Posterior vena cava (tissue), 2 donors: ENCODE results near the gene CXorf66. TPM values are rescaled to one million over a fixed set of nuclear protein-coding genes. Genes with fewer than 3 reads are reported as not detected.
"Not testable (repeated sequence)": the region's sequence is repeated elsewhere in the genome, so short reads cannot be mapped to it uniquely, and the experiment has no call there.

Experiments used
- DNase-seq: peaks from one replicate; pipeline ENCODE4 v3.0.0-alpha.2; 2020; ENCODE audit warnings: low spot score
- intact Hi-C, 2 donors: fragments of 100-400 bp; cut with DNase I; formaldehyde crosslinking; loops; one replicate each; pipeline versions ENCODE4 v1.14.1 to v1.14.2; 2022 to 2023
- long read RNA-seq, 2 donors: library from polyadenylated mRNA; unstranded; transcript quantifications; one replicate each; pipeline ENCODE4 v2.0.0, GENCODE V29; 2020 to 2021
- total RNA-seq, 2 donors: library from RNA; stranded (reverse); fragmentation: NEBNext Ultra II Directional; extraction: Animal tissue kit (Norgen Biotek cat#: 25700); gene quantifications; one replicate each; pipeline ENCODE4 v1.2.1, GENCODE V29; 2021
- donor health status: DM: yes; HTN: yes; CAD: no.
- donor health status: DM: yes; HTN: yes; CAD: no.

The CXorf66 gene, protein sequence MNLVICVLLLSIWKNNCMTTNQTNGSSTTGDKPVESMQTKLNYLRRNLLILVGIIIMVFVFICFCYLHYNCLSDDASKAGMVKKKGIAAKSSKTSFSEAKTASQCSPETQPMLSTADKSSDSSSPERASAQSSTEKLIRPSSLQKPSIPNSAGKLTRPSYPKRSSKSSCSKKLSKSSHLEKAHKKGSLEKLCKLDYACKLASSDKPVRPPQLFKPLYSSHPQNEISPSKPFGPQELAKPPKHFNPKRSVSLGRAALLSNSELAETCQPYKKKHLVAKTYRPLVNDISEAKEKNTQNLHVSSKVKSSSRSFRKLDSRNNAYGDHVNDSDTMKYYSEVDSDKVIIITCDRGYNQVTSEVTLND
- not detected for total RNA-seq
- long read RNA-seq, donor 1: 0 reads
- long read RNA-seq, donor 2: 0 reads

DNA sequence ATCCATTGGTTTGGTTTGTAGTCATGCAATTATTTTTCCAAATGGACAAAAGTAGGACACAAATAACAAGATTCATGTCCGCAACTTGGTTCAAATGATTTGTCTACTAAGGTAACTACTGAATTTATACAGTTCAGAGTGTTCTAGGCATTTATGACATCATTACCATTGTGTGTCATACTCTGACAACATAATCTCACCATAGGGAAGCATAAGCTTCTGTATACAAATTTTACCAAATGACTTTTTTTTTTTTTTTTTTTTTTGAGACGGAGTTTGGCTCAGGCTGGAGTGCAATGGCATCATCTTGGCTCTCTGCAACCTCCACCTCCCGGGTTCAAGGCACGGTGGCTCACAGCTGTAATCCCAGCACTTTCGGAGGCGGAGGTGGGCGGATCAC is at the start of gene CXorf66:
Gene CXorf66 (minus strand): TSS at position 101 of the 400 bp plus-strand sequence. CDS start 25 bp downstream, at position 76.
- intact Hi-C loops: no loop called here
- DNase-seq: no peak

DNA sequence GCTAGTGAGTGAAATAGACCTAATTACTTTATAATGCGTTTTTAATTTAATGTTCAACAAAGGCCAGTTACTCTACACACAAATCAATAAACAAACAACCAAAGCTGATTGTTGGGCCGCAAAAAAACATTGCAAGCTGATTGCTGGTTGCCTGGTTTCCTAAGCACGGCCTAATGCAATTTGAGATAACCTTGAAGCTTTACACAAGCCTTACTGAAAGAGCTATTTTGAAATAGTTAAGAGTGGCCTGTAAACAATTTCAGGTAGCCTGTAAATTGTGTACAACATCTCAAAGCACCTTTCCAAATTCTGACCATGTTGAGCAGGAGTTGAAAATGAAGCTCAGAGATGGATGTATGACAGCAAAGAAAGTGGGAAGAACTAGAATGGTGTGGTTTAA is 17.5 kb upstream of the CXorf66 start:
- DNase-seq: no peak
- intact Hi-C loops: no loop called here

DNA sequence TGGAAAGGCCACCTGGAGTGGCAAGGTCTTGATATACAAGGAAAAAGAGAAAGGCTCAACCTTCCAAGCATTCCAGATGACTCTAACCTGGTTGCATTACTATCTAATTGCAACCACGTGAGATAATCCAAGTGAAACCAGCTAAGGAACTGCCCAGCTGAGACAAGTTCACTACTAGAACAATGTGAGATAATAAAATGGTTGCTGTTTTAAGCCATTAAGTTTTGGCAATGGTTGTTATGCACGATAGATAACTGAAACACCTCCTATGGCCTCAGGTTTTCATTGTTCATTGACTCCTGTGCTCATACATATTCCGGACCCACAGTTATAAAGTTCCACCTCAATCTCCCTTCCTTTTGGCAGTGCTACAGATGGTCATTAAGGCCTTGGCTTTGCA is 9.2 kb upstream of the CXorf66 start:
- intact Hi-C loops: no loop called here

DNA sequence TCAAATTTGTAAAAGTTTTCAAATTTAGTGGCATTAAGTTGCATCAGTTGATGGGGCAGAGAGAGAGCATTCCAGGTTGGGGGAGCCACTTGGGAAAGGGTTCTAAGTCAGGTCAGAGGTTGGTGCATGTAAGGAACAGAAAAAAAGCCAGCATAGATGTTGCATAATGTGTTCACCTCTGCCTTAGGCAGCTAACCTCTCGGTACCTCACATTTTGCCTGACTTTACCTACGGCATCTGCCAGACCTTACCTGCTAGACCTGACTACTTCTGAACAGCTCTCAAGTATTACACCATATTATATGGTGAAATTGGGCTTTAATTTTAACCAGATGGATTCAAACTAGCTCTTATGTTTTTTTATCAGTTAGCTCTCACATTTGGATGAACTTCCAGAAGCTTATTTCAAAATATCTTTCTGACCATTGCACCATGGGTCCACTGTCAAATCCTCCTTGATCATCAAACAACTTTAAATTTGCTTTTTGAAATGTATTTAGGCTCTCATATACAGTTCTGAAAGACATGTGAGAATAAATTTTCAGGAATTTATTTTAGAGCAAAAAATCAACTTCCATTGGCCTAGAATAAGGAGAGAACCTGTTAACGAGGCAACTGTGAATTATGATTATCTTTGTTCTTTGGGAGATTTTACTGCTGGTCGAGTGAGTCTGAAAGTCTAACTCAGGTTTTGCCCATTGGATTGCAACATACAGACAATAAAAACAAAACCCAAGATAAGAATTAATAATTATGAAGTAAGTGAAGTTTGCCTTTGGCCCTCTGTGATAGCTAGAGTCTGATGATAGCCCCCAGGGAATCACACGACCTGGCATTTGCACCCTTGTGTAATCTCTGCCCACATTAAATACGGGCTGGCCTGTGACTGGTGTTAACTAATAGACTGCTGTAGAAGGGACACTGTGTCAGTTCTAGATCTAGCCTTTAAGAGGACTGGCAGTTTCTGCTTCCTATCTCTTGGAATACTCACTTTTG is 7.6 kb upstream of the CXorf66 start:
- DNase-seq: no peak
- intact Hi-C loops: no loop called here

More for the DNA sequence above, 9.2 kb upstream of the CXorf66 start:
- no peak for DNase-seq

DNA sequence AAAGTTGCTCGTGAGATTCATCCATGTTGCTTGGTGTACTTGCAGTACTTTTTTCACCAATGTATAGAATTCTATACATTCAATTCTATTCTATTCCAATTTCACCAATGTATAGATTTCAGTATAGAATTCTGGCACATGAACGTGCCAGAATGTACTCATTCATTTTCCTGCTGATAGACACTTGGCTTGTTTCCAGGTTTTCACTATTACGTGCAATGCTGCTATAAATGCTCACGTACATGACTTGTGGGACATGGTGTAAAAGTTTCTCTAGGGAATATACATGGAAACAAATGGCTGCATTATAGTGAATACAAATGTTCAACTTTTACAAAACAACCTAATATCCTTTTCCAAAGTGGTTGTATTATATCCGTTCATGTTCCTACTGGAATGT is 6.8 kb upstream of the CXorf66 start:
- intact Hi-C loops: no loop called here
- no peak for DNase-seq

DNA sequence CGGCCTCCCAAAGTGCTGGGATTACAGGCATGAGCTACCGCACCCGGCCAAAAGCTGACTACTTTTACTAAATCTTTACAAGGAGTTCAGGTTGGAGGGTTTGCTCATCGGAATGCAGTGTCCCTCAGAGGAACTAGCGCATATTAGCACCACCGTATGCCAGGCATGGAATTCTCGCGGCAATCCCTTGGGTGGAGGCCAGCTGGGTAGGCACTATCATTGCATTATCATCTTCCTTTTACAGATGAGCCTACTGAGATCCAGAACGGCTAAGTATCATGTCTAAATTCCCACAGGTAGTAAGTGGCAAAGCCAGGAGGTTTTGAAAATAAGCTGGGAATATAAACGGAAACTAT is 6.1 kb upstream of the CXorf66 start:
- intact Hi-C loops: no loop called here
- no peak for DNase-seq

DNA sequence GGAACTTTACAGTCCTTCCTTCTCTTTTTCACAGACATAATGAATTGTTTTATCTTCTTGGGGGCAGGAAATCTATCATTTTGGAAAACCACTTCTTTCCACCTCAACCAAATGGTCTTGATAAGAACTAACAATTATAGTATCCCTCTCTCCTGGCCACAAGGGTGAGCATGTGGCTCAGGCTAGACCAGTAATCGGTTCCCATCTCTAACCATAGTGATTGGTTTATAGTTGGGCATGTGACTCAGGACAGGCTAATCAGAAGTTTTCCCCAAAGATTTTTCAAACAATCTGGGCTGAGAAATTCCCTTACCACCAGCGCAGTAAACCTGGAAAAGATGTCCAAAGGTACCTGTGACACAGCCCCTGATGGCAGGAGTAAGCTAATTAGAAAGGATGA is 4.0 kb upstream of the CXorf66 start:
- no peak for DNase-seq
- intact Hi-C loops: no loop called here

DNA sequence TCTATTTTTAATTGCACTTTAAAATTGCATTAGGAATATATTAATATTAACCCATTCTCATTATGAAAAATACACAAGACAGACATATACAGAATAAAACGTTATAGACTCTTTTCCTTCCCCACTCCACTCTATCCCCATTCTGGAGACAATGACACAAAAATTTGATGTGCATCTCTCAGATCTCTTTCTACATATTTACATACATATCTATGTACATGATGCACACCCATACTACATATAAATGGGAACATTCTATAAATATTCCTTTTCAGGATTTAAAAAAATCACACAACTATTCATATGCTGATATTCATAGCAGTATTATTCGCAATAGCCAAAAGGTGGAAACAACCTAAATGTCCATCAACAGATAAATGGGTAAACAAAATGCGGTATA is 2.4 kb upstream of the CXorf66 start:
- no peak for DNase-seq
- intact Hi-C loops: no loop called here

DNA sequence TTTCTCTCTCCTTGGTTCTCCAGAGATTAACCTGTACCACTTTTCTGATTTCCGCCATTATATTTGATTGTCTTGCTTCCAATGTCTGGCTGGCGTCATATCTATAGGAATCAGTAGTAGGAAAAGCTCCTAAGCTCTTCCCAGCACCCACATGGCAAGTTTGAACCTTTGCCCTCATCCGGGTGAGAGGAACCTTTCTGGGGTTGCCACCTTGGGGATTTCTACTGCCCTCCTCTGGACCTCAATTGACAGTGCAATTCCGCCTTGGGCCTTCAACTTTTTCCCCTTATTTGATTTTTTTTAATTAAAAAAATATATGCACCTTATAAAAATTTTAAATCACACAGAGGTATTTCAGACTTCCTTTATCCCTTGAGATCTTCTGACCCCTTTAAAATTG is 2.0 kb upstream of the CXorf66 start:
- intact Hi-C loops: no loop called here

DNA sequence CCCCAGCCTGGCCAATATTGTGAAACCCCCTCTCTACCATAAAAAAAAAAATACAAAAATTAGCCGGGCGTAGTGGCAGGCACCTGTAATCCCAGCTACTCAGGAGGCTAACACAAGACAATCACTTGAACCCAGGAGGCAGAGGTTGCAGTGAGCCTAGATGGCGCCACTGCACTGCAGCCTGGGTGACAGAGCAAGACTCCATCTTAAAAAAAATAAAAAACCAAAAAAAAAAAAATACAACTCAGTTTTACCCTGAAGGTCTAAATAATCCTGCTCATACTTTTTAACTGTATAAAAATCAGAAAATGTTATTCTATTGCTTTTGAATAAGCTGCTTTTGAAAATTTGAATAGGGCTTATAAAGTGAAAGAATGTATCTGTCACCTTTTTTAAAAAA is 838 bp upstream of the CXorf66 start:
- DNase-seq, intact Hi-C loops: not testable (repeated sequence)

More for the DNA sequence above, 2.0 kb upstream of the CXorf66 start:
- no peak for DNase-seq

DNA sequence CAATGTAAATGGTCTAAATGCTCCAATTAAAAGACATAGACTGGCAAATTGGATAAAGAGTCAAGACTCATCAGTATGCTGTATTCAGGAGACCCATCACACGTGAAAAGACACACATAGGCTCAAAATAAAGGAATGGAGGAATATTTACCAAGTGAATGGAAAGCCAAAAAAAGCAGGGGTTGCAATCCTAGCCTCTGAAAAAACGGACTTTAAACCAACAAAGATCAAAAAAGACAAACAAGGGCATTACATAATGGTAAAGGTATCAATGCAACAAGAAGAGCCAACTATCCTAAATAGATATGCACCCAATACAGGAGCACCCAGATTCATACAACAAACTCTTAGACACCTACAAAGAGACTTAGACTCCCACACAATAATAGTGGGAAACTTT is 4.2 kb downstream of the CXorf66 start:
- intact Hi-C loops, DNase-seq: not testable (repeated sequence)

DNA sequence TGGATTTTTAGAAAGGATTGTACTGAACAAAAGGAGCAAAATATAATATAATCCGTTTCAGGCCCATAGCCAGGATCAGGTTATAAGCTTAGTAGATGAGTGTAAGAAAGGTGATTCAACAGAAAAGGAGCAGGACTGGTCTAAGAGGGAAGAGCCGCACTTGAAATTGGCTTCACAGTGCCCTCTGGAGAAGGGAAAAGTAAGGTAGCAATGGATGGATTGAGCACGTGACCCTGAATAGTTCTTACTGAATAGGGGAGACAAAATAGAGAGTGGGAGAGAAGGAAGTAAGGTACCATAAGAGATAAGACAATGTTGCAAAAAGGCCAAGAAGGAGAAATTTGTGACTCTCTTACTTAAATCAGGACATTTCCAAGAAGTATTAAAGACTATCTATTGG is 15.6 kb downstream of the CXorf66 start:
- DNase-seq: no peak
- intact Hi-C loops: no loop called here

DNA sequence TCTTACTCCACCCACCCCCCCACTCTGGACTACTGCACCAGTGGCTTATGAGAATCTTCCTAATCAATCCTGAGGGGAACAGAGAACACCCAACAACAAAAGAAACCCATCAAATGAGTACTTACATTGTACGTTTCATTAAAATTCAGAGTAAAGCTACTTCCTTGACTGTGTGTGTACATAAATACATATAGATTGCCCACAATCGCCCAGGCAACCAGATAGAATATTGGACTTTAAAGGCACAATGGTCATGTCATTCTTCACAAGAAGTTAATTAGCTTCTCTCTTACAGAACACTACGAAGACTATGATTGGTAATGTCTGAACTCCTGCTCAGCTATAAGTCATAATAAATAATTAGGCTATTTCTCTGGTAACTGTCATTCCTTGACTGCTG is 20.2 kb downstream of the CXorf66 start:
- no peak for DNase-seq
- intact Hi-C loops: no loop called here

DNA sequence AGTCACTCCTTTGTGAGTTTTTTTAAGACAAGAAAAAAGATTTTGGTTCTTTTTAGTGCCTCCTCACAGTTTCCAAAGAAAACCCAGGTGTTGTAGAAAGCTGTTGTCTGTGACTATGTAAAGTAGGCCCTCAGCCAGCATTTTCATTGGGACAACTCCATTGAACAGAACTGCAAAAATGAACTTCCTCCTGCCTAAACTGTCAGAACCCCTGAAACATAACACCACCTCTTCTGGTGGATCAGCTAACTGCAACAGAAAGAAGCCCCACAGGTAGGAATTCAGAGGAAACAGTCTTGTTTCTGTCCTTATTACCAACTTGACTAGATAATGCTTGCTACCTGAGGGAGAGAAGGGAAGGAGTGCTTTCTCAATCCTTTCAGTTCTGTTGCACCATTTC is 29.1 kb downstream of the CXorf66 start:
- intact Hi-C loops: no loop called here
- no peak for DNase-seq

DNA sequence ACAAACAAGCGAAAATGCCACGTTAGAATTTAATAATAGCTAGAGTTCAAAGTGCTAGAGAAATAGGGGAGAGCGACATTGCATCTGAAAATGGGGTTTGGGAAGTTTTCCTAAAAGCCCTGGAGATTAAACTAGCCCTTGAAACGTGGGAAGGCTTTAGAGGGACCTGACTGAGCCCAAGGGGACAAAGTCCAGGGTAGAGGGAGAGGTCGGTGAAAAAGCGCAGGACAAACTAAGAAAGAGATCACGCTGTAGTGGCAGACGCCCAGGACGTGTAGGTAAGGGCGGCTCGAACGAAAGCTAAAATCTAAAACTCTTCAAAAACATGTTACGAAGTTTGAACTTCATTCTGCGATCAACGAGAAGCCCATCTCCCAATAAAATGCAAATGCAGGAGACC is 31.4 kb downstream of the CXorf66 start:
- no peak for DNase-seq
- intact Hi-C loops: no loop called here

DNA sequence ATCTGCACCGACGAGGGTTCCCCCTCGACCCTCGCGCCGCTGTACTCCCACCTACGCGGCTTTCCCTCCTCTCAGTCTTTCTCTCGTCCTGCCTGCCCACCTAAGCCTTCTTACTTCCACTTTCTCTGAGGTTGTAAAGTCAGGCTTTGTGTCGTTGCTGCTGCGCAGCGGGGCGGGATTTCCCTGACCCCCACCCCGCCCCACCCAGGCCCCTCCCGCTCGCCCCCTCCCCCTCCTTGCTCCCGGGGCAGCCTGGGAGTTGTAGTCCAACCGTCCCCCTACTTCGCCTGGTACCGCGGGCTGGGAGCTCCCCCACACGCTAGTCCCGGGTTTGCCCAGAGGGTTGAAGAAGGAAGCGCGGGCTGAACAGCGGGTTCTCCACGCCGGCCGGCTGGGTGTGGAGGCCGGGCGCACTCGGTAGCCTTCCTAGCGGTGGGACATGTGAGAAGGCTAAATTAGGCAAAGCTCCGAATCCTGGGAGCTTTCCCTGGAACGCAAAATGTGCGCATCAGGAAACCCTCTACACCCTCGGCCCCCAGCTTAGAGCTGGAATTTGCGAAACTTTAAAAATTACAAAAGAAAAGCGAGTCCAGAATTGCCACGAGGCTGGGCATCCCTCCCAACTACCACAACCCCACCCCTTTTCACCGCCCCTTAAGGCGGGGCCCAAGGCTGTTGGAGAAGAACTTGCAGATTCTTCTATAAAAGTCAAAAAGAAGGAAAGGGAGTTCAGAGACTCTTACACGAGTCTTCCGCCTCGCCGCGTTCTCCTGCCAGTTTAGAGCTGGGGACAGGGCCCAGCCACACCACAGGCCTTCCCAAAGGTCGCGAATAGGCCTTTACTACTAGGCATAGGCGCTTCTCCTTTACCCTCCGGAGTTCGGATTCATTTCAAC is 32.2 kb downstream of the CXorf66 start, which contains the start of gene ATP11C:
Gene ATP11C (minus strand): TSS at position 153 of the 896 bp plus-strand sequence. CDS start 1,011 bp downstream, outside the sequence.
- intact Hi-C loops: no loop called here
- peak; percentile 94 for DNase-seq

DNA sequence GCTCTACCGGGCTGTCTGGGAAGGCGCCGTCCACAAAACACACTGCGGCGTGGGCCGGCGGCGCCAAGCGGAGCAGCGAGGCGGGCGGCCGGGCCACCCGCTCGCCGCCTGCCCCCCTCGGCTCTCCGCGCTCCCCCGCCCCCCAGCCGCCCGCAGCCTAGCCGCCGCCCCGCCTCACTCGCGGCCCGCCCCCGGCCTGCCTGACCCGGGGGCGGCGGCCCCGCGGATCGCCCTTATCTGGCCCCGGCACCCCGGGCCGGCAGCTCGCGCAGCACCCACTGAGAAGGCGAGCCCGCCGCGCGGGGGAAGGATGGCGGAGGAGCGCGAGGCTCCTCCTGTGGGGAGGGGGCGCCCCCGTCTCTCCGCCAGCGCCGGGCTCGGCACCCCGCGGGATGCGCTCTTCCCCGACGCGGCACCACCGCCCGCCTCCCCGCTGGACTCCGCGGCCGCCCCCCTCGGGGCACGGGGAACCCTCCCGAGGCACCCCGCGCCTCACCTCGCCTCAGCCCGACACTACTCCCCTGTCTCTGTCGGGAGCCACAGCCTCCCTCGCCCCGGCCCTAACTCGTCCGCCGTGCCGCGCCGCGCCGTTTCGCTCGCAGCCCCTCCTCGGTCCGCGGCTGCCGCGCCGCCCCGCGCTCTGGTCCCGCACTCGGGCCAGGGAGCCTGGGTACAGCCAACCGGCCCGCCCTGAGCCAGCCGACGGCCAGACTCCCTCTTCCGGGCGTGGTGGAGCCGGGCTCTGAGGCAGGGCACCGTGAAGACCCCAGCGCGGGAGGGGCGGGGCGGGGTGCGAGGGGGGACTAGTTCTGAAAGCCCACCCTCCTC is 33.0 kb downstream of the CXorf66 start:
- intact Hi-C loops: no loop called here
- DNase-seq: peak; percentile 84

DNA sequence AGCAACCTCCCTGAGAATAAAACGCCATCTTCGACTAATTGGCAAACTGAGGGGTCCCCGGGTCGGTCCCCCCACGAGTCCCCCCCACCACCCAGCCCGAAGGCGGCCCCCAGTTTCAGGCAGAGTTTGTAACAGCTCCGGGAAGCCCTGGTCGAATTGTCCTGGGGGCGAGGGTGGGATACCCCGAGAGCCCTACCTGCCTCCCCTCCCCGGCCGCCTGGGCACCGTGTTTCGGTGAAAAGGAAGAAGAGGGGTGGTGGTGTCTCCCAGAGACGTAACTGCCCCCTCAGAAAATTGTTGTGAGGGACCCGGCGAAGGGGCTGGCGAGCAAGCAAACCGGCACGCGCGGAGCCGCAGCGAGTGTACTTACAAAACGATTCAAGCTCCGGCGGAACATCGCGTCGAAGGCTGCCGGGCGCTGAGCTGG is 33.7 kb downstream of the CXorf66 start:
- no peak for DNase-seq
- intact Hi-C loops: no loop called here
